DOHH2 (cell line): ENCODE data around the gene CDH22.

Experiments used
- EZH2phosphoT487 ChIP-seq: fragments of 200-600 bp; sonication (generic); IDR thresholded peaks from 2 replicates; pipeline ENCODE4 v1.6.1; 2017; ENCODE audit warnings: borderline replicate concordance, mild to moderate bottlenecking, antibody characterized with exemption, low read length, moderate library complexity, mixed read lengths
- TF ChIP-seq, protein P1 (sequence below): fragments of 200-600 bp; sonication (generic); IDR thresholded peaks from one replicate; pipeline ENCODE4 v1.5.1; 2014; ENCODE audit warnings: antibody characterized with exemption, mild to moderate bottlenecking, low read depth, low read length; ENCODE audit not compliant: poor library complexity, severe bottlenecking

DNA sequence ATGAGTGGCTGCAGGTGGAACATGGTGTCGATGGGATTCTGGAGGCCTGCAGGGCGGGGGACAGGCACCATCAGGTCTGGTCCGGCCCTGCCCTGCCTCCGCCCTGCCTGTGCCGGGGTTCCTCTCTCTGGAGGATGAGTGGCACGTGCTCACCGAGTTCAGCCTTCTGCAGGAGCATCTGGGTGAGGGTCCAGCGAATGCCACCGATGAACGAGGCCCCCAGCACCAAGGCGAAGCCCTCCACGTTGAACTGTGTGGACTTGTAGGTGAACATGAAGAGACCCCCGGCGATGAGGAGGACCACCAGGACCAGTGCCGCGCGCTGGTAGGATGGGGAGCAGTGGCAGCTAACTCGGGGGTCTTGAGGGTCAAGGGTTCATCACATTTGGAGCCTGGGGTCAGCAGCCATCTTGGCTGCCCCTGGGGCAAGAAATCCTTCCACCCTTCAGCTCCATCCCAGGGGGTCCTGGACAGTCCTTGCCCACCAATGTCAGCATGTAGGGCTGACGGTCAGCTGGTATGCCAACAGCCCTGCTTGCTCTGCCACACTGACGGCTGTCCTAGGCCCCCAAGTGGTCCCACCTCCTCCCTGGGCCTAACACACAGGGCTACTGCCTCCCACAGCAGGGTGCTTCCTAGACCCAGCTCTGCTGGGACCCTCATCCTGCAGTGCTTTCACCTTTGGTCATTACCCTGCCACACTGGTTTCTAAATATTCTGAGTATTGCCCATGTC, 46.8 kb upstream of the CDH22 start:
- TF ChIP-seq, protein P1, sequence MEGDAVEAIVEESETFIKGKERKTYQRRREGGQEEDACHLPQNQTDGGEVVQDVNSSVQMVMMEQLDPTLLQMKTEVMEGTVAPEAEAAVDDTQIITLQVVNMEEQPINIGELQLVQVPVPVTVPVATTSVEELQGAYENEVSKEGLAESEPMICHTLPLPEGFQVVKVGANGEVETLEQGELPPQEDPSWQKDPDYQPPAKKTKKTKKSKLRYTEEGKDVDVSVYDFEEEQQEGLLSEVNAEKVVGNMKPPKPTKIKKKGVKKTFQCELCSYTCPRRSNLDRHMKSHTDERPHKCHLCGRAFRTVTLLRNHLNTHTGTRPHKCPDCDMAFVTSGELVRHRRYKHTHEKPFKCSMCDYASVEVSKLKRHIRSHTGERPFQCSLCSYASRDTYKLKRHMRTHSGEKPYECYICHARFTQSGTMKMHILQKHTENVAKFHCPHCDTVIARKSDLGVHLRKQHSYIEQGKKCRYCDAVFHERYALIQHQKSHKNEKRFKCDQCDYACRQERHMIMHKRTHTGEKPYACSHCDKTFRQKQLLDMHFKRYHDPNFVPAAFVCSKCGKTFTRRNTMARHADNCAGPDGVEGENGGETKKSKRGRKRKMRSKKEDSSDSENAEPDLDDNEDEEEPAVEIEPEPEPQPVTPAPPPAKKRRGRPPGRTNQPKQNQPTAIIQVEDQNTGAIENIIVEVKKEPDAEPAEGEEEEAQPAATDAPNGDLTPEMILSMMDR = no peak
- TF ChIP-seq EZH2phosphoT487 = no peak
